PFSK-1 (cell line): ENCODE data around the gene CACNA1F.

Source experiments
- FOXP2 ChIP-seq: optimal IDR thresholded peaks from 2 replicates; pipeline ENCODE3; 2011; ENCODE audit warnings: borderline replicate concordance, control low read depth, inconsistent platforms; ENCODE audit not compliant: insufficient read depth; ENCODE audit errors: extremely low read length, extremely low read depth
- POLR2AphosphoS5 ChIP-seq: IDR thresholded peaks from 2 replicates; pipeline ENCODE4 v1.6.1; 2012; ENCODE audit warnings: low read depth, mild to moderate bottlenecking, control low read depth, low read length, moderate library complexity
- SIN3A ChIP-seq: IDR thresholded peaks from 2 replicates; pipeline ENCODE4 v1.6.1; 2012; ENCODE audit warnings: mild to moderate bottlenecking, low read length, moderate library complexity, borderline replicate concordance; ENCODE audit not compliant: insufficient read depth
- TAF1 ChIP-seq: IDR thresholded peaks from 2 replicates; pipeline ENCODE4 v1.6.1; 2012; ENCODE audit warnings: low read length, control low read depth, borderline replicate concordance; ENCODE audit not compliant: insufficient read depth
- TF ChIP-seq, protein P1 (sequence below), 2 experiments: IDR thresholded peaks; 2 replicates each; pipeline versions ENCODE4 v1.6.1 to v1.8.0; 2011 to 2012; ENCODE audit warnings: low read depth in 2 of 2, low read length in 2 of 2, control low read depth in 1 of 2, inconsistent platforms in 1 of 2, mild to moderate bottlenecking in 1 of 2, moderate library complexity in 1 of 2; ENCODE audit not compliant: insufficient read depth in 1 of 2

Gene CACNA1F

DNA sequence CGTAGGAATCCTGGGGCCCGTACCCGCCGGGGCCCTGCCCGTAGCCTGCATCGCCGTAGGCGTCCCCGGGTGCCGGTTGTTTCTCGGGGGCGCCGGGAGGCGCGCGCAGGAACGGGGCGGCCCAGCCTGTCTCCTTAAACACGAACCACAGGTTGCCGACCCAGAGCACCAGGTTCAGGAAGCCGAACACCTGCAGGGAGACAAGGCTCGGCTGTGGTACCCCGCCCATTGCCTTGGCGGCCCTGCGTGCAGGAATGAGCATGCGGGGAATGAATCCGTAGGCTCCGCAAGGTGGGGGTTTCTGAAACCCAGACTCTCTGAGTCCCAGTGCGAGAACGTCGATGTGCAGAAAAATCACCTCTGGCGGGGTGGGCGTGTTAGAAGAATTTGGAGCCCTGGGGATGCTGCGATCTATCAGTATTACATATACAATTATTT is 41.5 kb downstream of the CACNA1F start:
- no peak for TF ChIP-seq POLR2AphosphoS5
- no peak for TF ChIP-seq TAF1
- TF ChIP-seq, protein P1, sequence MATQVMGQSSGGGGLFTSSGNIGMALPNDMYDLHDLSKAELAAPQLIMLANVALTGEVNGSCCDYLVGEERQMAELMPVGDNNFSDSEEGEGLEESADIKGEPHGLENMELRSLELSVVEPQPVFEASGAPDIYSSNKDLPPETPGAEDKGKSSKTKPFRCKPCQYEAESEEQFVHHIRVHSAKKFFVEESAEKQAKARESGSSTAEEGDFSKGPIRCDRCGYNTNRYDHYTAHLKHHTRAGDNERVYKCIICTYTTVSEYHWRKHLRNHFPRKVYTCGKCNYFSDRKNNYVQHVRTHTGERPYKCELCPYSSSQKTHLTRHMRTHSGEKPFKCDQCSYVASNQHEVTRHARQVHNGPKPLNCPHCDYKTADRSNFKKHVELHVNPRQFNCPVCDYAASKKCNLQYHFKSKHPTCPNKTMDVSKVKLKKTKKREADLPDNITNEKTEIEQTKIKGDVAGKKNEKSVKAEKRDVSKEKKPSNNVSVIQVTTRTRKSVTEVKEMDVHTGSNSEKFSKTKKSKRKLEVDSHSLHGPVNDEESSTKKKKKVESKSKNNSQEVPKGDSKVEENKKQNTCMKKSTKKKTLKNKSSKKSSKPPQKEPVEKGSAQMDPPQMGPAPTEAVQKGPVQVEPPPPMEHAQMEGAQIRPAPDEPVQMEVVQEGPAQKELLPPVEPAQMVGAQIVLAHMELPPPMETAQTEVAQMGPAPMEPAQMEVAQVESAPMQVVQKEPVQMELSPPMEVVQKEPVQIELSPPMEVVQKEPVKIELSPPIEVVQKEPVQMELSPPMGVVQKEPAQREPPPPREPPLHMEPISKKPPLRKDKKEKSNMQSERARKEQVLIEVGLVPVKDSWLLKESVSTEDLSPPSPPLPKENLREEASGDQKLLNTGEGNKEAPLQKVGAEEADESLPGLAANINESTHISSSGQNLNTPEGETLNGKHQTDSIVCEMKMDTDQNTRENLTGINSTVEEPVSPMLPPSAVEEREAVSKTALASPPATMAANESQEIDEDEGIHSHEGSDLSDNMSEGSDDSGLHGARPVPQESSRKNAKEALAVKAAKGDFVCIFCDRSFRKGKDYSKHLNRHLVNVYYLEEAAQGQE (IDR thresholded peaks at IDR 0.05; ENCODE audit: insufficient read depth in 1 of 2, low read depth in 2 of 2, low read length in 2 of 2), result no peak
- TF ChIP-seq SIN3A, result no peak
- TF ChIP-seq FOXP2, result no peak

GRCh38 chrX:49190821-49191573 is 42.1 kb downstream of the CACNA1F start:
- TF ChIP-seq POLR2AphosphoS5, result peak; percentile 87
- TF ChIP-seq SIN3A, result no peak
- TF ChIP-seq TAF1, result peak; percentile 69; the same call in 1 of the 2 replicates

- TF ChIP-seq SIN3A, result no peak
- no peak for TF ChIP-seq TAF1
- no peak for TF ChIP-seq FOXP2
- TF ChIP-seq, protein P1 (IDR thresholded peaks at IDR 0.05; ENCODE audit: insufficient read depth in 1 of 2, low read depth in 2 of 2, low read length in 2 of 2), result no peak
- no peak for TF ChIP-seq POLR2AphosphoS5
These were observed 43.5 kb downstream of the CACNA1F start for GRCh38 chrX:49189606-49190005.

DNA sequence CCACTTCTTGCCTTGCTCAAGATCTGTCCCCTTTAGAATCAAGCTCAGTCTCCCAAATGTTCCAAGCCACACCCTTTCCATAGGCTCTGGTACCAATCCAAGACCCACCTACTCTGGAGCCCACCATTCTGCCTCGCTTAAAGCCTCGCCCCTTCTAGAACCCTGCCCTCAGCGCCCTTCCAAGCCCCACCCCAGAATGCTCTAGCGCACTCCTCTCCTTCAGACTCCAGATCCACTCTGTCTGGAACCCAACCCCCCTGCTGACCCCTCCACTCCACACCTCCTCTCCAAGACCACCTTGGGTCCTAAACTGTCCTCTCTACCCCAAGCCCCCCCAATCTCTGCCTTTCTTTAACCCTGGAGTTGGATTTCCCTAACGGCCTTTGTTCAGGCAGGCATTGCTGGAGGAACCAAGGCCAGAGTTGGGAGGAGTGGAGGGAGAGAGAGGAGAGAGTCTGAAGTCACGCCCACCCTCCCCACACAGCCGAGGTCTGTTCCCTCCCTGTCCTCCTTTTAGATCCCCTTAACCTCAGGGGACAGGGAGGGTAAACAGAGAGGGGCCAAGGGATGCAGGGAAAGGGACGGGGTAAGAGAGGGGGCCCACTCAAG is 44.6 kb downstream of the CACNA1F start:
- no peak for TF ChIP-seq SIN3A
- TF ChIP-seq, protein P1 (IDR thresholded peaks at IDR 0.05; ENCODE audit: insufficient read depth in 1 of 2, low read depth in 2 of 2, low read length in 2 of 2), result no peak

DNA sequence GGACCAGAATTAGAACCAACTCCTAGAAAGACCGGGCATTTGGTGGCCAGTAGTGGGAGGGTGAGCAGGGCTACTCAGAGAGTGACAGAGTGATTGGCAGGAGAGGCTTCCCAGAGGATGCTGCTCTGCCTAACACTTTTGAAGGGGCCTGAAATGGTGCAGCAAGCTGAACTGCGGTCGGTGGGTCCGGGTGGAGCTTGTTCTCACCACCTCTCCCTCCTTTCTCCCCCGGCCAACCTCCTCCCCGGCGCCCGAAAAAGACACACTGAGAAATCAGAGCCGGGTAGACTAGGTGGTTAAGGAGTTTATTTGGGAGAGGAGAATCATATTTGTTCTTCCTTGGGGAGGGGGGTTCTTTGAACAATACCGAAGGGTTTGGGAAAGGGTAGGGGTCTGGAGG is 45.6 kb downstream of the CACNA1F start:
- no peak for TF ChIP-seq FOXP2
- TF ChIP-seq, protein P1 (IDR thresholded peaks at IDR 0.05; ENCODE audit: insufficient read depth in 1 of 2, low read depth in 2 of 2, low read length in 2 of 2), result no peak
- no peak for TF ChIP-seq POLR2AphosphoS5
- TF ChIP-seq TAF1, result no peak
- no peak for TF ChIP-seq SIN3A
